GM12878 (cell line): Measurements from ENCODE around the gene FOXP1. TPM values are rescaled to one million over a fixed set of nuclear protein-coding genes. Genes with fewer than 3 reads are reported as not detected.

Source experiments
- ATAC-seq: fragments of 200-7000 bp; cut with Tn5 transposase; 3 replicates; pipeline ENCODE4 v1.9.1; 2020; ENCODE audit warnings: mild to moderate bottlenecking, moderate library complexity
- BruUV-seq: library from RNA; stranded (reverse); fragments of 400-500 nt; replicated peaks from 2 replicates; lab custom pipeline; 2021; lab: Mats Ljungman, UMichigan
- CTCF ChIA-PET: fragments of 300-600 bp; sonication (Branson Sonifier 250); formaldehyde crosslinking; extraction: SDS; loops from one replicate; lab custom pipeline; 2021; ENCODE audit warnings: inconsistent platforms; lab: Yijun Ruan, JAX
- POLR2A ChIA-PET: fragments of 350-600 bp; formaldehyde crosslinking; extraction: SDS; loops from one replicate; lab custom pipeline; 2021; ENCODE audit warnings: inconsistent platforms; lab: Charles Lee
- RAD21 ChIA-PET: fragments of 300-600 bp; sonication (Branson Sonifier 250); formaldehyde crosslinking; loops from one replicate; lab custom pipeline; 2023; ENCODE audit warnings: antibody characterized with exemption; ENCODE audit not compliant: unreplicated experiment; lab: Charles Lee
- SMC1A ChIA-PET: fragments of 300-600 bp; sonication (Branson Sonifier 250); formaldehyde crosslinking; loops from one replicate; lab custom pipeline; 2023; ENCODE audit not compliant: unreplicated experiment, uncharacterized antibody; lab: Charles Lee
- DNase-seq: peaks from one replicate; pipeline ENCODE4 v3.0.0-alpha.2; 2011; ENCODE audit warnings: low read depth, low spot score
- FAIRE-seq: peaks from 3 replicates; lab custom pipeline; 2011; peaks lifted over from hg19 to GRCh38; lab: Jason Lieb, UNC
- H2AFZ ChIP-seq: 2 replicates; pipeline ENCODE4 v1.6.0; 2011; ENCODE audit warnings: low read depth, low read length, control low read depth; ENCODE audit not compliant: control insufficient read depth
- H3K27ac ChIP-seq: 2 replicates; pipeline ENCODE4 v1.5.1; 2011; ENCODE audit warnings: control low read depth; ENCODE audit not compliant: control insufficient read depth, insufficient read depth
- H3K27me3 ChIP-seq, 2 experiments: replicated peaks in 1 of 2; 2 replicates each; pipeline versions ENCODE4 v1.6.0 to v1.6.1; 2011; ENCODE audit warnings: low read length in 1 of 2; ENCODE audit not compliant: control insufficient read depth in 2 of 2, insufficient read depth in 2 of 2
- H3K36me3 ChIP-seq, 2 experiments: 2 replicates each; pipeline ENCODE4 v1.5.1; 2011; ENCODE audit warnings: low read length in 1 of 2; ENCODE audit not compliant: control insufficient read depth in 2 of 2, insufficient read depth in 2 of 2
- H3K4me1 ChIP-seq: 2 replicates; pipeline ENCODE4 v1.6.1; 2011; ENCODE audit warnings: mild to moderate bottlenecking, low read length, moderate library complexity, mixed read lengths; ENCODE audit not compliant: control insufficient read depth, insufficient read depth
- H3K4me2 ChIP-seq: 2 replicates; pipeline ENCODE4 v1.6.0; 2011; ENCODE audit warnings: control low read depth; ENCODE audit not compliant: control insufficient read depth, insufficient read depth
- H3K4me3 ChIP-seq: fragments of 200-600 bp; sonication (generic); 2 replicates; pipeline ENCODE4 v1.5.1; 2016
- H3K79me2 ChIP-seq: 2 replicates; pipeline ENCODE4 v1.6.0; 2011; ENCODE audit warnings: low read length; ENCODE audit not compliant: control insufficient read depth, insufficient read depth
- H3K9ac ChIP-seq: 2 replicates; pipeline ENCODE4 v1.8.0; 2011; ENCODE audit warnings: low read length, control low read depth, mixed read lengths; ENCODE audit not compliant: control insufficient read depth, insufficient read depth
- H3K9me3 ChIP-seq: replicated peaks from 3 replicates; pipeline ENCODE4 v1.5.1; 2011; ENCODE audit warnings: mild to moderate bottlenecking, low read length; ENCODE audit not compliant: control insufficient read depth, insufficient read depth
- H4K20me1 ChIP-seq: 2 replicates; pipeline ENCODE4 v1.6.0; 2011; ENCODE audit not compliant: control insufficient read depth, insufficient read depth
- BHLHE40 ChIP-seq, 2 experiments: fragments of 450-650 bp in 1 of 2; IDR thresholded peaks; 2 replicates each; pipeline ENCODE4 v1.6.1; 2011 to 2017; ENCODE audit warnings: low read depth in 2 of 2, borderline replicate concordance in 1 of 2, improper control_type of control experiment in 1 of 2, low read length in 1 of 2, mild to moderate bottlenecking in 1 of 2
- CHD2 ChIP-seq: IDR thresholded peaks from 2 replicates; pipeline ENCODE4 v1.6.1; 2011; ENCODE audit warnings: low read depth, low read length, improper control_type of control experiment, borderline replicate concordance
- DPF2 ChIP-seq: fragments of 450-650 bp; IDR thresholded peaks from 2 replicates; pipeline ENCODE4 v1.6.1; 2017; ENCODE audit warnings: mild to moderate bottlenecking
- FOS ChIP-seq: IDR thresholded peaks from 3 replicates; pipeline ENCODE4 v1.6.1; 2011; ENCODE audit warnings: borderline replicate concordance; ENCODE audit not compliant: insufficient read length; ENCODE audit errors: extremely low read depth
- IRF3 ChIP-seq: fragments of 450-650 bp; IDR thresholded peaks from 2 replicates; pipeline ENCODE4 v1.6.1; 2014; ENCODE audit warnings: mild to moderate bottlenecking
- LARP7 ChIP-seq: fragments of 450-650 bp; IDR thresholded peaks from 2 replicates; pipeline ENCODE4 v1.6.1; 2017; ENCODE audit warnings: mild to moderate bottlenecking
- NFYB ChIP-seq: IDR thresholded peaks from 2 replicates; pipeline ENCODE4 v1.6.1; 2011; ENCODE audit warnings: low read depth, mild to moderate bottlenecking, low read length, improper control_type of control experiment, moderate library complexity; ENCODE audit not compliant: insufficient read depth
- NR2C2 ChIP-seq: IDR thresholded peaks from 2 replicates; pipeline ENCODE4 v1.6.1; 2011; ENCODE audit warnings: borderline replicate concordance, low read depth; ENCODE audit not compliant: control insufficient read depth, insufficient read length
- SIX5 ChIP-seq: IDR thresholded peaks from 2 replicates; pipeline ENCODE4 v1.6.1; 2011; ENCODE audit warnings: mild to moderate bottlenecking, low read depth, low read length, moderate library complexity; ENCODE audit not compliant: severe bottlenecking
- SUPT20H ChIP-seq: IDR thresholded peaks from 2 replicates; pipeline ENCODE4 v1.6.1; 2011; ENCODE audit warnings: low read depth, mild to moderate bottlenecking, low read length, moderate library complexity, borderline replicate concordance; ENCODE audit not compliant: control insufficient read depth
- WGBS: methylation state at CpG from one replicate; pipeline ENCODE4 v1.1.6; 2016; ENCODE audit warnings: low lambda C conversion rate; ENCODE audit not compliant: insufficient replicate concordance, insufficient coverage; ENCODE audit errors: missing lambda C conversion rate; 5-methylcytosine and 5-hydroxymethylcytosine counted together
- in situ Hi-C: fragments of 300-500 bp; cut with MboI; formaldehyde crosslinking; loops from 9 replicates; pipeline ENCODE4 v1.14.3; 2018; ENCODE audit warnings: mixed read lengths
- intact Hi-C: fragments of 100-400 bp; cut with micrococcal nuclease; formaldehyde crosslinking; loops from one replicate; pipeline ENCODE4 v1.14.2; 2022; ENCODE audit not compliant: unreplicated experiment
- polyA plus RNA-seq, 11 experiments: library from polyadenylated mRNA; depleted of rRNA in 4 of 11; unstranded in 6 of 11; stranded (reverse) in 5 of 11; fragments of >200 nt; fragmentation: Nextera tagmentation in 4 of 11; fragmentation: Illumina TruSeq in 1 of 11; extraction: Ambion mirVana in 4 of 11; extraction: Trizol in 1 of 11; gene quantifications; 1 replicate in 1 of 11; 2 replicates in 10 of 11; pipeline versions ENCODE4 v1.2.1 to v1.2.3, GENCODE V29; 2011 to 2016; ENCODE audit warnings: inconsistent platforms in 2 of 11, missing spikeins in 2 of 11, low read depth in 1 of 11
- total RNA-seq, 4 experiments: library from RNA; depleted of rRNA in 3 of 4; stranded (reverse); fragments of >200 nt in 3 of 4; fragmentation: Illumina TruSeq in 1 of 4; extraction: Trizol in 1 of 4; gene quantifications; 2 replicates each; pipeline versions ENCODE4 v1.2.1 to v1.2.3, GENCODE V29; 2013 to 2021
- TF ChIP-seq, protein P1 (sequence below): IDR thresholded peaks from 2 replicates; pipeline ENCODE4 v1.6.1; 2012; ENCODE audit warnings: low read depth, low read length, improper control_type of control experiment
- TF ChIP-seq, protein P2 (sequence below): fragments of 450-650 bp; IDR thresholded peaks from 2 replicates; pipeline ENCODE4 v1.6.1; 2017; ENCODE audit warnings: antibody characterized with exemption, mild to moderate bottlenecking, moderate library complexity
- TF ChIP-seq, protein P3 (sequence below): fragments of 450-650 bp; IDR thresholded peaks from 2 replicates; pipeline ENCODE4 v1.6.1; 2017; ENCODE audit warnings: borderline replicate concordance

The FOXP1 gene
- total and polyA plus RNA-seq, 10 of the 15 experiments (the other 5 are each of a cell fraction or from before 2014, with no cell fraction given), result 0.05 to 1.6 (median 0.20) TPM; not detected in 1

DNA sequence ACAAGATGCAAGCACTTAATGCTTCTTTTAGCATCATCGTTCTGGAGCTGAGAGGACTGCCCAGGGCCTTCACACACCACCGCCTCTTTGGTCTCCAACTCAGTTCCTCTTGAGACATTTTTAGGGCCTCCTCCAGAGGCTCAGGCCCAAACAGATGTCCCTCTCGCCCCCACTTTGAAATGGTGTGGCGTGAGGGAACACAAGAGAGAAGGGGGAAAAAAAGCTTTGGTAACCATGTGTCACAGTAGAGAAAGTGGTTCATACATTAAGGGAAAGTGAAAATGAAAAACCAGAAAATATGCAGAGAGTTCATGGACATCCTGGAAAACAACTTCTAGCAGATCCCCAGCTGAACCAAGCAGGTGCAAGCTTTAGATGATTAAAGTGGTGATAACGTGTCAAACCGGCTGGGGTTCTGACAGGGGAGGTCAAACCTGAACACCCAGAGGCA lies 33.1 kb upstream of the FOXP1 start (continued):
- TF ChIP-seq IRF3 (no peak), LARP7 (no peak), FOS (no peak)
- TF ChIP-seq, all 136 proteins: peak for 0

DNA sequence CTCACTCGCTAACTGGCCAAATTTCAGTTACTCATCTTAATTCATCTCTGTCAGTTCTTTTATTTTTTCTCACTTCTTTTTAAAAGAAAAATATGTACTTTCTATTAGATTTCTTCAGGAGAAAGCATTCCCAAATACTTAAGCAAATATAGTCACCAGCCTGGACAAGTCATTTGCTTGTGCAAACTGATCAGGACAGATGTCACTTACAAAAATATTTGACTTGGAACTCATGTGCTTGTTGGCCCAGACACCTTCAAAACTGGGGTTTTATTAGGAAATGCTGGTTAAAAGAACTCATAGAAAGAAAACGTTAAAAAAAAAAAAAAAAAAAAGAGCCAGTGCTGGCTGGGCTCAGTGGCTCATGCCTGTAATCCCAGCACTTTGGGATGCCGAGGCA lies 31.3 kb upstream of the FOXP1 start:
- no TSS peak for BruUV-seq
- Histone ChIP-seq H3K9me3 (no peaks in the 10 kb centered on the region; the same call in 2 of the 3 replicates), H3K4me2 (no peak overlapping the region), H3K9ac (no peak overlapping the region), H3K79me2 (no peaks in the 10 kb centered on the region), H3K4me1 (no peaks in the 10 kb centered on the region), H3K27ac (no peak overlapping the region), H3K36me3 (no peaks in the 10 kb centered on the region), H3K4me3 (no peak overlapping the region), H2AFZ (no peak overlapping the region), H4K20me1 (no peaks in the 10 kb centered on the region), H3K27me3 (no peaks in the 10 kb centered on the region; a peak in 1 of 4 replicates)
- WGBS, result 51% methylated on average over 2 of the region's 3 CpGs
- intact Hi-C loops (no loop called here), in situ Hi-C loops (no loop called here)
- ChIA-PET RAD21 (no interaction called here), POLR2A (no interaction called here), CTCF (no interaction called here), SMC1A (no interaction called here)
- no peak for FAIRE-seq
- ATAC-seq, result no peak
- DNase-seq, result no peak
- TF ChIP-seq CHD2 (no peak), NR2C2 (no peak), BHLHE40 (IDR thresholded peaks at IDR 0.05; ENCODE audit: borderline replicate concordance in 1 of 2, low read depth in 2 of 2, low read length in 1 of 2) (no peak), DPF2 (no peak), SIX5 (no peak), SUPT20H (no peak), NFYB (no peak)
- TF ChIP-seq, protein P1, sequence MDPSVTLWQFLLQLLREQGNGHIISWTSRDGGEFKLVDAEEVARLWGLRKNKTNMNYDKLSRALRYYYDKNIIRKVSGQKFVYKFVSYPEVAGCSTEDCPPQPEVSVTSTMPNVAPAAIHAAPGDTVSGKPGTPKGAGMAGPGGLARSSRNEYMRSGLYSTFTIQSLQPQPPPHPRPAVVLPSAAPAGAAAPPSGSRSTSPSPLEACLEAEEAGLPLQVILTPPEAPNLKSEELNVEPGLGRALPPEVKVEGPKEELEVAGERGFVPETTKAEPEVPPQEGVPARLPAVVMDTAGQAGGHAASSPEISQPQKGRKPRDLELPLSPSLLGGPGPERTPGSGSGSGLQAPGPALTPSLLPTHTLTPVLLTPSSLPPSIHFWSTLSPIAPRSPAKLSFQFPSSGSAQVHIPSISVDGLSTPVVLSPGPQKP, result no peak
- TF ChIP-seq, protein P2, sequence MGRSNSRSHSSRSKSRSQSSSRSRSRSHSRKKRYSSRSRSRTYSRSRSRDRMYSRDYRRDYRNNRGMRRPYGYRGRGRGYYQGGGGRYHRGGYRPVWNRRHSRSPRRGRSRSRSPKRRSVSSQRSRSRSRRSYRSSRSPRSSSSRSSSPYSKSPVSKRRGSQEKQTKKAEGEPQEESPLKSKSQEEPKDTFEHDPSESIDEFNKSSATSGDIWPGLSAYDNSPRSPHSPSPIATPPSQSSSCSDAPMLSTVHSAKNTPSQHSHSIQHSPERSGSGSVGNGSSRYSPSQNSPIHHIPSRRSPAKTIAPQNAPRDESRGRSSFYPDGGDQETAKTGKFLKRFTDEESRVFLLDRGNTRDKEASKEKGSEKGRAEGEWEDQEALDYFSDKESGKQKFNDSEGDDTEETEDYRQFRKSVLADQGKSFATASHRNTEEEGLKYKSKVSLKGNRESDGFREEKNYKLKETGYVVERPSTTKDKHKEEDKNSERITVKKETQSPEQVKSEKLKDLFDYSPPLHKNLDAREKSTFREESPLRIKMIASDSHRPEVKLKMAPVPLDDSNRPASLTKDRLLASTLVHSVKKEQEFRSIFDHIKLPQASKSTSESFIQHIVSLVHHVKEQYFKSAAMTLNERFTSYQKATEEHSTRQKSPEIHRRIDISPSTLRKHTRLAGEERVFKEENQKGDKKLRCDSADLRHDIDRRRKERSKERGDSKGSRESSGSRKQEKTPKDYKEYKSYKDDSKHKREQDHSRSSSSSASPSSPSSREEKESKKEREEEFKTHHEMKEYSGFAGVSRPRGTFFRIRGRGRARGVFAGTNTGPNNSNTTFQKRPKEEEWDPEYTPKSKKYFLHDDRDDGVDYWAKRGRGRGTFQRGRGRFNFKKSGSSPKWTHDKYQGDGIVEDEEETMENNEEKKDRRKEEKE, result no peak
- TF ChIP-seq, protein P3, sequence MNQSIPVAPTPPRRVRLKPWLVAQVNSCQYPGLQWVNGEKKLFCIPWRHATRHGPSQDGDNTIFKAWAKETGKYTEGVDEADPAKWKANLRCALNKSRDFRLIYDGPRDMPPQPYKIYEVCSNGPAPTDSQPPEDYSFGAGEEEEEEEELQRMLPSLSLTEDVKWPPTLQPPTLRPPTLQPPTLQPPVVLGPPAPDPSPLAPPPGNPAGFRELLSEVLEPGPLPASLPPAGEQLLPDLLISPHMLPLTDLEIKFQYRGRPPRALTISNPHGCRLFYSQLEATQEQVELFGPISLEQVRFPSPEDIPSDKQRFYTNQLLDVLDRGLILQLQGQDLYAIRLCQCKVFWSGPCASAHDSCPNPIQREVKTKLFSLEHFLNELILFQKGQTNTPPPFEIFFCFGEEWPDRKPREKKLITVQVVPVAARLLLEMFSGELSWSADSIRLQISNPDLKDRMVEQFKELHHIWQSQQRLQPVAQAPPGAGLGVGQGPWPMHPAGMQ, result no peak
